T-helper 2 cell treated with Interferon-gamma antibody and Interleukin-4, amounts not matched to agents 5 μg/mL and 100 μg/mL, for 36 hours (primary cell): ENCODE results near the gene ENSA.
"Not testable (repeated sequence)": the region's sequence is repeated elsewhere in the genome, so short reads cannot be mapped to it uniquely, and the experiment has no call there.

Experiments used
- DNase-seq: peaks from one replicate; pipeline ENCODE4 v3.0.0; 2021; ENCODE audit warnings: low spot score
- H3K27ac Mint-ChIP-seq: one replicate; pipeline ENCODE4 v1.8.0; 2021; ENCODE audit warnings: mild to moderate bottlenecking, mixed read lengths
- H3K27me3 Mint-ChIP-seq: one replicate; pipeline ENCODE4 v1.8.0; 2021; ENCODE audit warnings: low read depth, mixed read lengths
- H3K36me3 Mint-ChIP-seq: one replicate; pipeline ENCODE4 v1.8.0; 2021; ENCODE audit warnings: low read depth, mixed read lengths
- H3K4me1 Mint-ChIP-seq: one replicate; pipeline ENCODE4 v1.8.0; 2021; ENCODE audit warnings: low read depth, mixed read lengths
- H3K4me3 Mint-ChIP-seq: one replicate; pipeline ENCODE4 v1.8.0; 2022; ENCODE audit warnings: mild to moderate bottlenecking, moderate library complexity, mixed read lengths
- H3K9me3 Mint-ChIP-seq: one replicate; pipeline ENCODE4 v1.8.0; 2021; ENCODE audit warnings: mixed read lengths

ENSA gene

GRCh38 chr1:150574260-150575071 is 54.9 kb downstream of the ENSA start:
- peak overlapping the region; percentile 70 for H3K27ac Mint-ChIP-seq
- no peak for DNase-seq
- H3K4me1 Mint-ChIP-seq, result peaks cover 51% of the 10 kb centered on the region
- peaks cover 85% of the 10 kb centered on the region for H3K36me3 Mint-ChIP-seq
- peak overlapping the region; percentile 99 for H3K4me3 Mint-ChIP-seq
- H3K9me3 Mint-ChIP-seq, result no peaks in the 10 kb centered on the region
- H3K27me3 Mint-ChIP-seq, result peaks cover 2% of the 10 kb centered on the region

GRCh38 chr1:150573648-150574071 is 55.8 kb downstream of the ENSA start:
- not testable (repeated sequence) for H3K27me3 Mint-ChIP-seq, H3K9me3 Mint-ChIP-seq, DNase-seq
- peaks cover 83% of the 10 kb centered on the region for H3K36me3 Mint-ChIP-seq
- H3K27ac Mint-ChIP-seq, result peak overlapping the region; percentile 81
- H3K4me1 Mint-ChIP-seq, result peaks cover 59% of the 10 kb centered on the region
- peak overlapping the region; percentile 80 for H3K4me3 Mint-ChIP-seq

DNA sequence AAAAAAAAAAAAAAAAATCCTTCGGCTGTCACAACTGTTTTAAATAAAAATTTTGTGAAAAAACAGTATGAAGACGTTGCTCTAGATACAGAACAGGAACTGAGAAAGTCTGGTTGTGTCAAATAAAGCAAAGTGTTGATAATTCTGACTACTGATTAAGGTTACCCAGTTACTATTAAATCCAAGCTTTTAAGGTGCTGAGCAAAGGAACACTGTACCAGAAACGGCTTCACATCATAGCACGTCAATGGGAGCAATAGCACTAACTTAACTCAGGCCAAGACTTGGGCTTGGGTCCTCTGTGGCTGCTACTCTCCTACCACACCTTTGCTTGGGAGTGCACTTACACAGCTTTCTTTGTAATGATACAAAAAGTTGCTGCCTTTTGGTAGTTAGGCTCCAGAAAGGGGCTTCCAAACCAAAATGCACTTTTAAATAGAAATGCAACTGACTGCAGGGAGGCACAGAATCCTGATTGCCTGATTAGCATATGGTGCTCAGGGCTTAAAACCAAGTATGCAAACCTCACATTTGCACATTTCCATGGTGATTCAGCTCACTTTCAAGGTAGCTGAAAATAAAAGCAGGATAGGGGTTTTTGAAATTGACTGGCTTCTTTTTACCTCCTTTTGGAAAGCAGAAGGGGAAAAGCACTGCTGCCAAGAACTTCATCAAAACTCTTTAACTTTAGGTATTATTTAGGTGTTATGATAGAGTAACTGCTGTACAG is 56.3 kb downstream of the ENSA start:
- H3K4me3 Mint-ChIP-seq, result peak overlapping the region; percentile 80

More for the DNA sequence above, 56.3 kb downstream of the ENSA start:
- Mint-ChIP-seq H3K36me3 (peaks cover 78% of the 10 kb centered on the region), H3K9me3 (no peaks in the 10 kb centered on the region), H3K27ac (peak overlapping the region; percentile 81), H3K27me3 (peaks cover 2% of the 10 kb centered on the region), H3K4me1 (peaks cover 64% of the 10 kb centered on the region)
- DNase-seq, result no peak
